ENCODE data around the gene SYT1. TPM values are rescaled to one million over a fixed set of nuclear protein-coding genes. Genes with fewer than 3 reads are reported as not detected.

SYT1 gene
- total and polyA plus RNA-seq, 4 donors, result 0.53 to 0.84 (median 0.64) TPM

GRCh38 chr12:79125358-79125757 is 260.8 kb downstream of the SYT1 start:
- no peak for DNase-seq (ENCODE audit: low spot score)
- no peaks in the 10 kb centered on the region for H3K9me3 ChIP-seq (ENCODE audit: control insufficient read depth in 4 of 4, low read length in 3 of 4)
- H3K27me3 ChIP-seq (ENCODE audit: control insufficient read depth in 4 of 4, insufficient read depth in 4 of 4, low read length in 3 of 4), result no peaks in the 10 kb centered on the region
- no peaks in the 10 kb centered on the region for H3K36me3 ChIP-seq (ENCODE audit: control insufficient read depth in 4 of 4, insufficient read depth in 3 of 4, low read depth in 1 of 4, low read length in 3 of 4)
- H3K9ac ChIP-seq (ENCODE audit: low read depth in 1 of 2, low read length in 2 of 2), result no peak overlapping the region
- 60% methylated on average over 2 of the region's 2 CpGs for WGBS
- H3K27ac ChIP-seq (ENCODE audit: low read depth in 1 of 2, low read length in 2 of 2), result no peak overlapping the region
- TF ChIP-seq TAF1 (conservative IDR thresholded peaks at IDR 0.05), result no peak
- TF ChIP-seq, protein P1, sequence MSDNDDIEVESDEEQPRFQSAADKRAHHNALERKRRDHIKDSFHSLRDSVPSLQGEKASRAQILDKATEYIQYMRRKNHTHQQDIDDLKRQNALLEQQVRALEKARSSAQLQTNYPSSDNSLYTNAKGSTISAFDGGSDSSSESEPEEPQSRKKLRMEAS (IDR thresholded peaks at IDR 0.05), result no peak
- no peak for TF ChIP-seq RXRA (IDR thresholded peaks at IDR 0.05)
- no peak for TF ChIP-seq ZBTB33 (IDR thresholded peaks at IDR 0.05)
- TF ChIP-seq YY1 (IDR thresholded peaks at IDR 0.05), result no peak
- no peak for TF ChIP-seq SP1 (IDR thresholded peaks at IDR 0.05)
- no peak for TF ChIP-seq GABPA (IDR thresholded peaks at IDR 0.05 in 1 of 2, conservative IDR thresholded peaks at IDR 0.05 in 1 of 2)
- TF ChIP-seq, protein P2, sequence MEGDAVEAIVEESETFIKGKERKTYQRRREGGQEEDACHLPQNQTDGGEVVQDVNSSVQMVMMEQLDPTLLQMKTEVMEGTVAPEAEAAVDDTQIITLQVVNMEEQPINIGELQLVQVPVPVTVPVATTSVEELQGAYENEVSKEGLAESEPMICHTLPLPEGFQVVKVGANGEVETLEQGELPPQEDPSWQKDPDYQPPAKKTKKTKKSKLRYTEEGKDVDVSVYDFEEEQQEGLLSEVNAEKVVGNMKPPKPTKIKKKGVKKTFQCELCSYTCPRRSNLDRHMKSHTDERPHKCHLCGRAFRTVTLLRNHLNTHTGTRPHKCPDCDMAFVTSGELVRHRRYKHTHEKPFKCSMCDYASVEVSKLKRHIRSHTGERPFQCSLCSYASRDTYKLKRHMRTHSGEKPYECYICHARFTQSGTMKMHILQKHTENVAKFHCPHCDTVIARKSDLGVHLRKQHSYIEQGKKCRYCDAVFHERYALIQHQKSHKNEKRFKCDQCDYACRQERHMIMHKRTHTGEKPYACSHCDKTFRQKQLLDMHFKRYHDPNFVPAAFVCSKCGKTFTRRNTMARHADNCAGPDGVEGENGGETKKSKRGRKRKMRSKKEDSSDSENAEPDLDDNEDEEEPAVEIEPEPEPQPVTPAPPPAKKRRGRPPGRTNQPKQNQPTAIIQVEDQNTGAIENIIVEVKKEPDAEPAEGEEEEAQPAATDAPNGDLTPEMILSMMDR (IDR thresholded peaks at IDR 0.05; ENCODE audit: low read depth, low read length, missing input control), result no peak
- TF ChIP-seq JUND (IDR thresholded peaks at IDR 0.05), result no peak
- no peak for TF ChIP-seq RAD21 (IDR thresholded peaks at IDR 0.05)
- no peak for TF ChIP-seq FOXA2 (IDR thresholded peaks at IDR 0.05)
- TF ChIP-seq NR2F2 (IDR thresholded peaks at IDR 0.05), result no peak
- TF ChIP-seq FOXA1 (IDR thresholded peaks at IDR 0.05), result no peak
- TF ChIP-seq, protein P3, sequence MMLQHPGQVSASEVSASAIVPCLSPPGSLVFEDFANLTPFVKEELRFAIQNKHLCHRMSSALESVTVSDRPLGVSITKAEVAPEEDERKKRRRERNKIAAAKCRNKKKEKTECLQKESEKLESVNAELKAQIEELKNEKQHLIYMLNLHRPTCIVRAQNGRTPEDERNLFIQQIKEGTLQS (IDR thresholded peaks at IDR 0.05), result no peak
- TF ChIP-seq REST (IDR thresholded peaks at IDR 0.05), result no peak
- no peak for TF ChIP-seq HNF4G (IDR thresholded peaks at IDR 0.05)
- TF ChIP-seq HNF4A (conservative IDR thresholded peaks at IDR 0.05), result no peak
- TF ChIP-seq EGR1 (IDR thresholded peaks at IDR 0.05; ENCODE audit: low read depth in 2 of 2), result no peak
- no peaks in the 10 kb centered on the region for H3K4me1 ChIP-seq (ENCODE audit: control insufficient read depth in 4 of 4, insufficient read depth in 4 of 4, low read length in 3 of 4)
- H3K4me3 ChIP-seq (ENCODE audit: low read depth in 1 of 3, low read length in 3 of 3), result no peak overlapping the region

All from liver (tissue), 9 donors.